ENCODE data around the gene BEX3.
A peak's percentile ranks its signal among the peaks of the same experiment; 100 is the strongest.
"Not testable (repeated sequence)": the region's sequence is repeated elsewhere in the genome, so short reads cannot be mapped to it uniquely, and the experiment has no call there.

The BEX3 gene

DNA sequence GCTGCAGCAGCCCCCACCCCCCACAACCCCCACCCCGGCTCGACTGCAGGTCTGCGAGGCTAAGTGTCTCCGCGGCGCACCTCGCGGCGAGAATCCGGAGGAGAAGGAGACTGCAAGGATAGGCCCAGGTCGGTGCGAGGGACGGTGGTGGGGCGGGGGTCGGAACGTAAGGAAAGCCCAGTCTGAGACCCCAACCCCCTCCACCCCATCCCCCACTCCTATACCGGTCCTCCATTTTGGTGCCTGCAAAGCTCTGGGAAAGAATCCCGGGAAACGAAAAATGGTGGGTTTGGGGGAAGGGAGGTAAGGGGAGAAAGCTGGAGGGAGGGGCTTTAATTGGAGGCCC is 614 bp downstream of the BEX3 start:
- in situ Hi-C loops (cut with HindIII; ENCODE audit: low sequenced_read_pairs) = no loop called here
- H3K4me3 ChIP-seq (ENCODE audit: low read depth, low read length) = peak overlapping the region; percentile 61
- no peak for DNase-seq (ENCODE audit: low read depth)
- TF ChIP-seq, protein P1, sequence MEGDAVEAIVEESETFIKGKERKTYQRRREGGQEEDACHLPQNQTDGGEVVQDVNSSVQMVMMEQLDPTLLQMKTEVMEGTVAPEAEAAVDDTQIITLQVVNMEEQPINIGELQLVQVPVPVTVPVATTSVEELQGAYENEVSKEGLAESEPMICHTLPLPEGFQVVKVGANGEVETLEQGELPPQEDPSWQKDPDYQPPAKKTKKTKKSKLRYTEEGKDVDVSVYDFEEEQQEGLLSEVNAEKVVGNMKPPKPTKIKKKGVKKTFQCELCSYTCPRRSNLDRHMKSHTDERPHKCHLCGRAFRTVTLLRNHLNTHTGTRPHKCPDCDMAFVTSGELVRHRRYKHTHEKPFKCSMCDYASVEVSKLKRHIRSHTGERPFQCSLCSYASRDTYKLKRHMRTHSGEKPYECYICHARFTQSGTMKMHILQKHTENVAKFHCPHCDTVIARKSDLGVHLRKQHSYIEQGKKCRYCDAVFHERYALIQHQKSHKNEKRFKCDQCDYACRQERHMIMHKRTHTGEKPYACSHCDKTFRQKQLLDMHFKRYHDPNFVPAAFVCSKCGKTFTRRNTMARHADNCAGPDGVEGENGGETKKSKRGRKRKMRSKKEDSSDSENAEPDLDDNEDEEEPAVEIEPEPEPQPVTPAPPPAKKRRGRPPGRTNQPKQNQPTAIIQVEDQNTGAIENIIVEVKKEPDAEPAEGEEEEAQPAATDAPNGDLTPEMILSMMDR (IDR thresholded peaks at IDR 0.05; ENCODE audit: low read depth, low read length, missing control alignments) = no peak

DNA sequence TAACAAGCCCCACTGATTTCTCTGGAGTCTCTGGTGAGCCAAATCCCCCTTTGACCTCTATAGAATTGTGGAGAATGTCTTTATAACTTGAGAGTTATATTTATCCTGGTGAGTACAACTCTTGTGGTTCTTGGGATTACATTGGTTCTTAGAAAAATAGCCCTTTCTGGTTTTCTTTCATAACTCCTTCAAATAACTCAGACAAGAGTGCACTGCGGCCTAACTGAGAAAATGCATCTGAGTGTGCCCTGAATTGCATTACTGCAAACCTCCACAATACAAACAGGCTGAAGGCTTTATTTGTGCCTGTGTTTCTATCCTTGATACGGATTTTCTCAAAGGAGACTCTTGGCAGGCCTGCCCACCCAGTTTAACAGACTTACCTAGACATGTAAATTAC is 2.7 kb downstream of the BEX3 start:
- no peak for DNase-seq (ENCODE audit: low read depth)
- in situ Hi-C loops (cut with HindIII; ENCODE audit: low sequenced_read_pairs) = no loop called here
- TF ChIP-seq, protein P1 (IDR thresholded peaks at IDR 0.05; ENCODE audit: low read depth, low read length, missing control alignments) = no peak
- H3K4me3 ChIP-seq (ENCODE audit: low read depth, low read length) = no peak overlapping the region

DNA sequence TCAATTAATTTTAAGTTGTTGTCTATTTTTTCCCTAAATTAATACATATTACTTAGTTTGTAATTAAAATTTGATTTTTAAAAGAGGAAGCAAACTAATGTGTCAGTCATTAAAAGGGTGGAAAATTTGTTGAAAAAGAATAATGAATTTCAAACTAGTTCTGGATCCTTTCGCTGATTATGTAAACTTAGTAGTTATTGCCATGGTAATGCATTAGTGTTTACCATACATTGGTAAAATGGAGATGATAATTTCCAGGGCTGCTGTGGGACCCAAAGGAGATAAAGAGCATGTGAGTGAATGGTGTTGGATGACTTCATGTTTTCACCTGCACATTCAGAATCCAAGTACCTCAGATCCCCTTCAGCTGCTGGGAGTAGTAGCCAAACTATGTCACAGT is 6.5 kb downstream of the BEX3 start:
- no peak overlapping the region for H3K4me3 ChIP-seq (ENCODE audit: low read depth, low read length)
- in situ Hi-C loops (cut with HindIII; ENCODE audit: low sequenced_read_pairs) = no loop called here
- TF ChIP-seq, protein P1 (IDR thresholded peaks at IDR 0.05; ENCODE audit: low read depth, low read length, missing control alignments) = no peak
- DNase-seq (ENCODE audit: low read depth) = no peak

DNA sequence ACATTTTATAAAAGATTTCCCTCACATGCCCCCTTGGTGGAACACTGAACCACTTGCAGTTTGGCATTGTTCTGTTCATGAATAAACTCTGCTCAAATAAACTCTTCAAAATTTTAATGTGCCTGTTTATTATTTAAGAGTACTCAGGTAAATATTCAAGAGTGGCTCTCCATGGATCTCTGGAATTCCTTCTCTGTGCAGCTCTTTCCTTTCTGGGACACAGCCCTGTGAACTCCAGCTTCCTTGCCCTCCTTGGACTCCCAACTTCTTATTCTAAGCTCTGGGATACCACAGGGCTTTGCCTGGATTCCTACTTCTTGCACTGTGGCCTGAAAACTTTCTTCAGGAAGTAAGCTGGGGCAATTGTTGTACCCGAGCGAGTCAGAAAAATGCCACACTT is 8.3 kb downstream of the BEX3 start:
- TF ChIP-seq, protein P1 (IDR thresholded peaks at IDR 0.05; ENCODE audit: low read depth, low read length, missing control alignments) = no peak
- H3K4me3 ChIP-seq (ENCODE audit: low read depth, low read length) = no peak overlapping the region
- in situ Hi-C loops (cut with HindIII; ENCODE audit: low sequenced_read_pairs) = no loop called here
- no peak for DNase-seq (ENCODE audit: low read depth)

DNA sequence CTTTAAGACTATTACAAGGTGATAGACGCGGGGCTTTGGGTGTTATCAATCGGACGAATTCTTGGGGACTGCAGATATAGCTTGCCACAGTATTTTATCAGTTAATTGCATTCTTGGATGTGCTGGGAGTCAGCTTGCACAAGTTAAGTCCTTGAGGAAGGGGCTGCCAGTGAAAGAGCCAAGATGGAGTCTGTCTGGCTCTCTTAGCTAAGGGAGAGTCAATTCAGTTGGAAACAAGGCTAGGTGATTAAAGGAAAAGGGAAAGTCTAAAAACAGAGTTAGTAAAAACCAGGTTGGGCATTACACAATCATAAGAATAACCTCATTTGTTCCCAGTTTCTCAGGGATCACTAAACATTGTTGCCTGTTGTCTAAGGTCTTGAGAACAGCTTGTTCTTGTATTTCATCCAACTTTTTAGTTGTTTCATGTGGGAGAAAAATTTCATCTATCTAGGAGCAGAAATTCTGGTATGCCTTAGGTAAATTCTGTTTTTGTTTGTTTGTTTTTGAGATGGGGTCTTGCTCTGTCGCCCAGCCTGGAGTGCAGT is 9.0 kb downstream of the BEX3 start:
- H3K4me3 ChIP-seq (ENCODE audit: low read depth, low read length); DNase-seq (ENCODE audit: low read depth); in situ Hi-C loops (cut with HindIII; ENCODE audit: low sequenced_read_pairs): not testable (repeated sequence)

DNA sequence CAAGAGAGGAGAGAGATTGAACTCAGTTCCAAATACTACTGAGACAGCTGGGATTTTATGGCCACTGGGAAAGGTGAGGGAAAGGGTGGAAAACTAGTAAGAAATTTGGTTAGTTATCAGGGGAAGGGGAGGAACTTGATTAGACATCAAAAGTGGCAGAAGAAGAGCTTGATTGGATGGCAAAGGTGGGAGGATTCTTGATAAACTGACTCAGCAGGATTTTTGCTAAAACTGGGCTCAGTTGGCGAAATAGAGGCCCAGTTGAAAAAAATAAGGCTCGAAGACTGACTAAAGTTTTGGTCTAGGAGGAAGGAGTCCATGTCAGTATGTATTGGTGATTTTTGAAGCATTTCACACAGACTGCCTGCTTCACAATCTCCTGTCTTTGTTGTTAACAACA is 10.0 kb downstream of the BEX3 start:
- TF ChIP-seq, protein P1 (IDR thresholded peaks at IDR 0.05; ENCODE audit: low read depth, low read length, missing control alignments) = no peak
- no peak for DNase-seq (ENCODE audit: low read depth)
- in situ Hi-C loops (cut with HindIII; ENCODE audit: low sequenced_read_pairs) = no loop called here
- no peak overlapping the region for H3K4me3 ChIP-seq (ENCODE audit: low read depth, low read length)

DNA sequence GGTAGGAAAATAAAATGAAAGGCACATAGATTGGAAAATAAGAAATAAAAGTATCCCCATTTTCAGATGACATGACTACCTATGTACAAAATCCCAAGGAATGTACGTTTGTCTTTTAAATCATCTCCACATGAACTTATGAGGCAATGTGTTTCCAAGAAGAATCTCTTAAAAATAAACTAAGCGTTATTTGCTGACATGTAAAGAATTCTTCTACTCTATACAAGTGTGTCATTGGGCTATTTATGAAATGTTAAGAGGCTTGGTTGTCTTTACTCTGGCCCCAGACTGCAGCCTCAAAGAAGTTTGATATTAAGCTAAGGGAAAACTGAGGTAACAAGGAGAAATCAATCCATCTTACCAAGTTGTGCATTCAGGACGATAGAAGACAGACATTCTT is 17.1 kb downstream of the BEX3 start:
- in situ Hi-C loops (cut with HindIII; ENCODE audit: low sequenced_read_pairs) = no loop called here
- TF ChIP-seq, protein P1 (IDR thresholded peaks at IDR 0.05; ENCODE audit: low read depth, low read length, missing control alignments) = no peak
- no peak for DNase-seq (ENCODE audit: low read depth)
- H3K4me3 ChIP-seq (ENCODE audit: low read depth, low read length) = no peak overlapping the region
